ENCODE measurements around the gene CUL3.

DNA sequence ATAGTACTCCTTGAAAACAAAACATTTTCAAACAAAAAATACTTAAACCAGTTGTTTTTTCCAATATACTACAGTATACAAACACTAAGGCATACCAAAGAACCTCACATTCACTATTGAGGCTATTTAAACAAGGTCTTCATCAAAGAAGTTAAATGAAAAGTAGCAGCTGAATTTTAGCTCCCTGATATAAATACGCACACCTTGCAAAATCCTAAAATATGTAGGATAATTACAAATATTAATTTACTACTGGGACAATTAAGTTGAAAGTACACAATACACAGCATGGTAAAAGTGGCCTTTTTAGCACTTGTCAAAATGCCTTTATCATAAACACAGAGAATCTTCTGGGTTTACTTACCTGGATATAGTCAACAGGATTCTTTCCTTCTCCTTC, 78.7 kb downstream of the CUL3 start:
- TF ChIP-seq, protein P1, sequence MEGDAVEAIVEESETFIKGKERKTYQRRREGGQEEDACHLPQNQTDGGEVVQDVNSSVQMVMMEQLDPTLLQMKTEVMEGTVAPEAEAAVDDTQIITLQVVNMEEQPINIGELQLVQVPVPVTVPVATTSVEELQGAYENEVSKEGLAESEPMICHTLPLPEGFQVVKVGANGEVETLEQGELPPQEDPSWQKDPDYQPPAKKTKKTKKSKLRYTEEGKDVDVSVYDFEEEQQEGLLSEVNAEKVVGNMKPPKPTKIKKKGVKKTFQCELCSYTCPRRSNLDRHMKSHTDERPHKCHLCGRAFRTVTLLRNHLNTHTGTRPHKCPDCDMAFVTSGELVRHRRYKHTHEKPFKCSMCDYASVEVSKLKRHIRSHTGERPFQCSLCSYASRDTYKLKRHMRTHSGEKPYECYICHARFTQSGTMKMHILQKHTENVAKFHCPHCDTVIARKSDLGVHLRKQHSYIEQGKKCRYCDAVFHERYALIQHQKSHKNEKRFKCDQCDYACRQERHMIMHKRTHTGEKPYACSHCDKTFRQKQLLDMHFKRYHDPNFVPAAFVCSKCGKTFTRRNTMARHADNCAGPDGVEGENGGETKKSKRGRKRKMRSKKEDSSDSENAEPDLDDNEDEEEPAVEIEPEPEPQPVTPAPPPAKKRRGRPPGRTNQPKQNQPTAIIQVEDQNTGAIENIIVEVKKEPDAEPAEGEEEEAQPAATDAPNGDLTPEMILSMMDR (IDR thresholded peaks at IDR 0.05; ENCODE audit: insufficient read depth, low read length): no peak
- TF ChIP-seq SPI1 (IDR thresholded peaks at IDR 0.05; ENCODE audit: borderline replicate concordance, low read depth) (no peak), POLR2AphosphoS5 (IDR thresholded peaks at IDR 0.05; ENCODE audit: low read depth) (no peak), GABPA (IDR thresholded peaks at IDR 0.05; ENCODE audit: low read depth) (no peak)
- TF ChIP-seq, protein P2, sequence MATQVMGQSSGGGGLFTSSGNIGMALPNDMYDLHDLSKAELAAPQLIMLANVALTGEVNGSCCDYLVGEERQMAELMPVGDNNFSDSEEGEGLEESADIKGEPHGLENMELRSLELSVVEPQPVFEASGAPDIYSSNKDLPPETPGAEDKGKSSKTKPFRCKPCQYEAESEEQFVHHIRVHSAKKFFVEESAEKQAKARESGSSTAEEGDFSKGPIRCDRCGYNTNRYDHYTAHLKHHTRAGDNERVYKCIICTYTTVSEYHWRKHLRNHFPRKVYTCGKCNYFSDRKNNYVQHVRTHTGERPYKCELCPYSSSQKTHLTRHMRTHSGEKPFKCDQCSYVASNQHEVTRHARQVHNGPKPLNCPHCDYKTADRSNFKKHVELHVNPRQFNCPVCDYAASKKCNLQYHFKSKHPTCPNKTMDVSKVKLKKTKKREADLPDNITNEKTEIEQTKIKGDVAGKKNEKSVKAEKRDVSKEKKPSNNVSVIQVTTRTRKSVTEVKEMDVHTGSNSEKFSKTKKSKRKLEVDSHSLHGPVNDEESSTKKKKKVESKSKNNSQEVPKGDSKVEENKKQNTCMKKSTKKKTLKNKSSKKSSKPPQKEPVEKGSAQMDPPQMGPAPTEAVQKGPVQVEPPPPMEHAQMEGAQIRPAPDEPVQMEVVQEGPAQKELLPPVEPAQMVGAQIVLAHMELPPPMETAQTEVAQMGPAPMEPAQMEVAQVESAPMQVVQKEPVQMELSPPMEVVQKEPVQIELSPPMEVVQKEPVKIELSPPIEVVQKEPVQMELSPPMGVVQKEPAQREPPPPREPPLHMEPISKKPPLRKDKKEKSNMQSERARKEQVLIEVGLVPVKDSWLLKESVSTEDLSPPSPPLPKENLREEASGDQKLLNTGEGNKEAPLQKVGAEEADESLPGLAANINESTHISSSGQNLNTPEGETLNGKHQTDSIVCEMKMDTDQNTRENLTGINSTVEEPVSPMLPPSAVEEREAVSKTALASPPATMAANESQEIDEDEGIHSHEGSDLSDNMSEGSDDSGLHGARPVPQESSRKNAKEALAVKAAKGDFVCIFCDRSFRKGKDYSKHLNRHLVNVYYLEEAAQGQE (IDR thresholded peaks at IDR 0.05; ENCODE audit: insufficient replicate concordance, low read depth): no peak
